ENCODE results near the gene SESN1. TPM values are rescaled to one million over a fixed set of nuclear protein-coding genes. Genes with fewer than 3 reads are reported as not detected.

The SESN1 gene
- total RNA-seq, 4 donors from 2014 or later = 50.8 to 80.5 (median 78.0) TPM

DNA sequence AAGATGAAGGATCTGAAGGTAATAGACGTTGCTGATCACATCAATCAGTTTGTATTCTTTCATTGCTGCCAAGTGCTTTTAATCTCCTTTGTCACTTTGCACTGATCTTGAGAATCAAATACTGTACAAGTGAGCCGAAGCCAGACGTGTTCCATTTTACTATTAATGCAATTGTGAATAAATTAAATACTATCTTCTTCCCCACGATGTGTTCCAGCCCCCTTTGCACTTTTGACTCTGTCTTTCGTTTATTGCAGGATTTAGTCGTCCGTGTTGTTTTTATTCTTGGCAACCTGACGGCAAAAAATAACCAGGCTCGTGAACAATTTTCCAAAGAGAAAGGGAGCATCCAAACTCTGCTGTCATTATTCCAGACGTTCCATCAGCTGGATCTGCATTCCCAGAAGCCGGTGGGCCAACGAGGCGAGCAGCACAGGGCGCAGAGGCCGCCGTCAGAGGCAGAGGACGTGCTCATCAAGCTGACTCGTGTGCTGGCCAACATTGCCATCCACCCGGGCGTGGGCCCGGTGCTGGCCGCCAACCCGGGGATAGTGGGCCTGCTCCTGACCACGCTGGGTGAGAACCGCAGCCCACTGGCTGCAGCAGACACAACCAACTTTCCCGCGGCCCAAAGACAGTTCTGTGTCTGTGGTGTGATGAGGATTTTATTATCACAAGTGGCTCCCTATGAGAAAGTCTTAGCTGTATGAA is 141.7 kb downstream of the SESN1 start:
- ATAC-seq = peak; percentile 44
- H3K9me3 ChIP-seq = no peaks in the 10 kb centered on the region
- H3K36me3 ChIP-seq = no peaks in the 10 kb centered on the region
- H3K4me1 ChIP-seq = peaks cover 4 to 46% (median 9%) of the 10 kb centered on the region in 3 donors
- peak overlapping the region in 3 of 4 donors; percentile 69 to 75 (median 72) for H3K27ac ChIP-seq
- TF ChIP-seq POLR2AphosphoS5 (IDR thresholded peaks at IDR 0.05) (no peak), POLR2A (IDR thresholded peaks at IDR 0.05) (no peak), EP300 (IDR thresholded peaks at IDR 0.05) (no peak)
- TF ChIP-seq, protein P1, sequence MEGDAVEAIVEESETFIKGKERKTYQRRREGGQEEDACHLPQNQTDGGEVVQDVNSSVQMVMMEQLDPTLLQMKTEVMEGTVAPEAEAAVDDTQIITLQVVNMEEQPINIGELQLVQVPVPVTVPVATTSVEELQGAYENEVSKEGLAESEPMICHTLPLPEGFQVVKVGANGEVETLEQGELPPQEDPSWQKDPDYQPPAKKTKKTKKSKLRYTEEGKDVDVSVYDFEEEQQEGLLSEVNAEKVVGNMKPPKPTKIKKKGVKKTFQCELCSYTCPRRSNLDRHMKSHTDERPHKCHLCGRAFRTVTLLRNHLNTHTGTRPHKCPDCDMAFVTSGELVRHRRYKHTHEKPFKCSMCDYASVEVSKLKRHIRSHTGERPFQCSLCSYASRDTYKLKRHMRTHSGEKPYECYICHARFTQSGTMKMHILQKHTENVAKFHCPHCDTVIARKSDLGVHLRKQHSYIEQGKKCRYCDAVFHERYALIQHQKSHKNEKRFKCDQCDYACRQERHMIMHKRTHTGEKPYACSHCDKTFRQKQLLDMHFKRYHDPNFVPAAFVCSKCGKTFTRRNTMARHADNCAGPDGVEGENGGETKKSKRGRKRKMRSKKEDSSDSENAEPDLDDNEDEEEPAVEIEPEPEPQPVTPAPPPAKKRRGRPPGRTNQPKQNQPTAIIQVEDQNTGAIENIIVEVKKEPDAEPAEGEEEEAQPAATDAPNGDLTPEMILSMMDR (IDR thresholded peaks at IDR 0.05) = no peak
- 43% methylated on average over 7 to 9 of the region's 27 CpGs for WGBS, 2 donors (ENCODE audit: low coverage in 1 of 2)
- H3K27me3 ChIP-seq = no peaks in the 10 kb centered on the region
- peak overlapping the region in 1 of 2 donors; percentile 11 for H3K4me3 ChIP-seq

DNA sequence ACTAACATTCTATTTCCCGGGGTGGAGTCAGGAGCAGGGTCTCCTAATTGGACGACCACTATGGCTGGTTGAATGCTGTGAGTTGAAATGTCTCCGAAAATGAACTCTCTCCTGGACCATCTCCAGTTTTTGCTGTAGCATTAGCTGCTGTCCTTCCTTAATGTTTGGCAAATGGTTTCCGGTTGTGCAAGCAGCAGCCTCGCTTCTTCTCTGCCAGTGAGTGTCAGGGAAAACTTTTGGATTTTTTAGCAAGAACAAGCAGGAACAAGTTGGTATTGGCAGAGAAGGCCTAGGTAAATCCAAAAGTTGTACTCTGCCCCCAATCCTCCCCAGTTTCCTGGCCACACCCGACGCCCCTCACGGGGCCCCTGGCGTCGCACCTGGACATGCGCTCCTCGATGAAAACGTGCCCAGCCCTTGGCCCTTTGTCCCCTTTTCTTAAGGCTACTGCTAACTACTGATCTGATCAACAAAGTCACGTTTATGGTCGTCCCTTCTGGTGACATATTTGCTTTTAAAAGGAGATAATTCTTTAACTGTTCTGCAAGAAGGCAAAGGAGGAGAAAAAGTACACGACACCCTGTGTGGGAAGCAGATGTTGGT is 143.2 kb downstream of the SESN1 start:
- no peak for TF ChIP-seq EP300 (IDR thresholded peaks at IDR 0.05)
- no peak for TF ChIP-seq POLR2A (IDR thresholded peaks at IDR 0.05)
- TF ChIP-seq, protein P1 (IDR thresholded peaks at IDR 0.05) = no peak
- no peak for TF ChIP-seq POLR2AphosphoS5 (IDR thresholded peaks at IDR 0.05)
- no peak overlapping the region for H3K4me3 ChIP-seq
- no peak for ATAC-seq
- peak overlapping the region in 2 of 4 donors; percentile 9 to 58 for H3K27ac ChIP-seq
- H3K9me3 ChIP-seq = no peaks in the 10 kb centered on the region
- 73 to 77% methylated on average over 5 to 13 of the region's 16 CpGs for WGBS, 2 donors (ENCODE audit: low coverage in 1 of 2)
- no peaks in the 10 kb centered on the region for H3K27me3 ChIP-seq
- H3K4me1 ChIP-seq = peaks cover 14 to 61% (median 20%) of the 10 kb centered on the region in 3 donors
- no peaks in the 10 kb centered on the region for H3K36me3 ChIP-seq

DNA sequence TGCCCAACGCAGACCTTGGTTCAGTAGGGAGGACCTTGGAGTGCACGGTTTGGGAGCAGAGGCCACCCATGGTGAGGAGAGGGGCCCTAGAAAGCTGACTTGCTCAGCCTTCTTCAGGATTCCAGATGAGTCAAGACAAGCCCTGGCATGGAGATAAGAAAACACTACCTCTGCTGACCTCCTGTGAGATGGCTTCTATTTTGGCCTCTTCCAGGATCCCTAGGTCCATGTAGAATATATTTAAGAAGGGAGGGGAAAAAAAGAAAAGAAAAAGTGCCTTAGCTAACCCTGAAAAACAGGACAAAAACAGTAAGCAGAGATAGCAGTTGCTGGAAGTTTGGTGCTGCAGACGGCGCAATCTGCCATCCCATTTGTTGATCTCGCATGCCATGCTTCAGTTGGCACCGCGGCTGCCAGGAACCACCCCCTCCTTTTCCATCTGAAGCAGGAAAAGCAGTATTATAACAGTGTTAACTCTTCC is 146.4 kb downstream of the SESN1 start:
- ATAC-seq = no peak
- Histone ChIP-seq H3K36me3 (no peaks in the 10 kb centered on the region), H3K4me1 (peaks cover 26 to 84% (median 49%) of the 10 kb centered on the region in 3 donors), H3K4me3 (no peak overlapping the region), H3K27ac (peak overlapping the region in 3 of 4 donors; percentile 30 to 91 (median 87)), H3K27me3 (no peaks in the 10 kb centered on the region), H3K9me3 (no peaks in the 10 kb centered on the region)
- 31 to 59% methylated on average over 5 to 7 of the region's 7 CpGs for WGBS, 2 donors (ENCODE audit: low coverage in 1 of 2)
- TF ChIP-seq EP300 (IDR thresholded peaks at IDR 0.05) (no peak), POLR2A (IDR thresholded peaks at IDR 0.05) (no peak), POLR2AphosphoS5 (IDR thresholded peaks at IDR 0.05) (peak; percentile 63)
- TF ChIP-seq, protein P1 (IDR thresholded peaks at IDR 0.05) = no peak

DNA sequence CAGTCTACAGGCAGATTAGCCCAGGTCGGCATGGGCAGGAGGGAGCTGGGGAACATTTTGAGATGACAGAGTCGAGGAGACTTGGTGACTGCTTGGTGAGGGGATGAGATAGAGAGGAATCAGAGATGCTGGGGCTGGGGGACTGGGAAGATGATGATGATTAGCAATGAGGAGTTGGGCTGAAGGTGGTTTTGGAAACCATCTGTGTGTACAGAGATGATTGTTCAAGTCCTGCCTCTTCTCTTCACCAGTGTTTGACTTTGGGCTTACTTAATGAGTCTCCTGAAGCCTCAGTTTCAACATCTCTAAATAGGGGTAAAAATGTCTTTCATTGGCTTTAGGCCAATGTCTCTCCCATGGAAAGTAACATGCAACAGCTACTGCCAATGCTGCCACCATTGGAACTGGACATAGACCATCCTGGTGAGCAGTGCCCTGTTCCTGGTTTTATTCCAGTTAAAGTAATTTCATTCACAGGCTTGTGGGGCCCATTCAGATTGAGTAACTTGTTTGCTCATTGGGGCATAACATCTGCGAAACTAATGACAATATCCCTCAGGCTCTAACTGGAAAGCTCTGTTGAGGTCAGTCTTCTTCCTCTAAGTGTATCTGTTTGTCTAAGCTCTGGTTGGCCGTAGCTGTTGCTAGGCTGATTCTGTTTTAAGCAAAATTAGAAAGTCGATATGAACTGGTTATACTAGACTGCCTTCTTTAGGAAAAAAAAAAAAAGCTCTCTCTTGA is 147.4 kb downstream of the SESN1 start:
- Histone ChIP-seq H3K27ac (peak overlapping the region; percentile 87 to 93 (median 90)), H3K27me3 (no peaks in the 10 kb centered on the region), H3K4me3 (no peak overlapping the region), H3K36me3 (no peaks in the 10 kb centered on the region), H3K9me3 (no peaks in the 10 kb centered on the region), H3K4me1 (peaks cover 26 to 84% (median 49%) of the 10 kb centered on the region in 3 donors)
- 21 to 27% methylated on average over 5 of the region's 5 CpGs for WGBS, 2 donors (ENCODE audit: low coverage in 1 of 2)
- peak; percentile 62 for ATAC-seq
- TF ChIP-seq POLR2AphosphoS5 (IDR thresholded peaks at IDR 0.05) (peak; percentile 66), EP300 (IDR thresholded peaks at IDR 0.05) (no peak)

DNA sequence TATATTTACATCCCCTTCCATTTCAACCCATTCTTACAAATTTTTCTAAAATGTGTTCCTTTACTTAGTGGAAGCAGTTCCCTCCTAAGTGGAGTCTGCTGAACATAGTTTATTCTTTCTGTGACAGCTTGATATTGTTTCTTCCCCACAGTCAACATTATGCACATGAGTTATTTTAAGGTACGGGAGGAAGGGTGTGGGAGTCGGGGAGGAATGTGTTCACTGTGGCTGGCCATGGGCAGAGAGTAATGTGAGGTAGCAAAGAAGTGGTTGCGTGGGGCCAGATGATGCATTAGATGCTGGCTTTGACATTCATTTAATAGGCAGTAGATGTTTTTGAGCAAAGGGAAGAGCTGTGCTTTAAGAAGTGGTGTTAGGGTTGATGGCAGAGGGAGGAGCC is 148.0 kb downstream of the SESN1 start:
- H3K27me3 ChIP-seq = no peaks in the 10 kb centered on the region
- ATAC-seq = no peak
- TF ChIP-seq, protein P1 (IDR thresholded peaks at IDR 0.05) = no peak
- TF ChIP-seq POLR2A (IDR thresholded peaks at IDR 0.05) (no peak), EP300 (IDR thresholded peaks at IDR 0.05) (no peak), POLR2AphosphoS5 (IDR thresholded peaks at IDR 0.05) (peak; percentile 69)

More for the DNA sequence above, 148.0 kb downstream of the SESN1 start:
- no peaks in the 10 kb centered on the region for H3K9me3 ChIP-seq
- no peaks in the 10 kb centered on the region for H3K36me3 ChIP-seq
- H3K27ac ChIP-seq = peak overlapping the region; percentile 87 to 93 (median 90)
- peaks cover 26 to 82% (median 49%) of the 10 kb centered on the region in 3 donors for H3K4me1 ChIP-seq
- no peak overlapping the region for H3K4me3 ChIP-seq
- WGBS, 2 donors (ENCODE audit: low coverage in 1 of 2) = 19 to 23% methylated on average over 2 to 3 of the region's 3 CpGs
